SH-SY5Y (cell line): ENCODE measurements around the gene UBE3A.

ENCODE experiments used
- GATA2 ChIP-seq: IDR thresholded peaks from 2 replicates; pipeline ENCODE4 v1.6.1; 2011; ENCODE audit warnings: mild to moderate bottlenecking, low read depth, low read length
- GATA3 ChIP-seq: IDR thresholded peaks from 2 replicates; pipeline ENCODE4 v1.6.1; 2011; ENCODE audit warnings: low read depth, mild to moderate bottlenecking, low read length, moderate library complexity

DNA sequence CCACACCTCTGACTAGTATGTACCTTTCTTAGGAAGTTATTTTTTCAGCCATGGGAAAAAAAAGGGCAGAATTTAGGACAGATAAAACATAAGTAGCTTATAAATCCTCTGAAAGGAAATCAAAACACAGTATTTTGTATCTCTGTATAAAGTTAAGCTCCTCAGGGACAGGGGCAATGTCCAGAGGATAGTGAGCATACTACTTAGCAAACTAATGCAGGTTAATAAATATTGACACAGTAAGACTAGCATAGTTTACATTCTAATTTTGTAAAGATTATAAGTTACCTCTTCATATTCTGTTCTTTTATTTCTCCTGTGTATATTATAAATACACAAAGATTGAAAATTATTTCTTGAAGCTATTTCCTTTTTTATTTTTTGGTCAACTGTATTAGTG is 2.1 kb downstream of the UBE3A start:
- no peak for TF ChIP-seq GATA3
- no peak for TF ChIP-seq GATA2
